ENCODE results near the gene SPTY2D1.
"Not testable (repeated sequence)": the region's sequence is repeated elsewhere in the genome, so short reads cannot be mapped to it uniquely, and the experiment has no call there.

The SPTY2D1 gene

GRCh38 chr11:18617688-18618341 lies 16.3 kb downstream of the SPTY2D1 start:
- no peak for DNase-seq

DNA sequence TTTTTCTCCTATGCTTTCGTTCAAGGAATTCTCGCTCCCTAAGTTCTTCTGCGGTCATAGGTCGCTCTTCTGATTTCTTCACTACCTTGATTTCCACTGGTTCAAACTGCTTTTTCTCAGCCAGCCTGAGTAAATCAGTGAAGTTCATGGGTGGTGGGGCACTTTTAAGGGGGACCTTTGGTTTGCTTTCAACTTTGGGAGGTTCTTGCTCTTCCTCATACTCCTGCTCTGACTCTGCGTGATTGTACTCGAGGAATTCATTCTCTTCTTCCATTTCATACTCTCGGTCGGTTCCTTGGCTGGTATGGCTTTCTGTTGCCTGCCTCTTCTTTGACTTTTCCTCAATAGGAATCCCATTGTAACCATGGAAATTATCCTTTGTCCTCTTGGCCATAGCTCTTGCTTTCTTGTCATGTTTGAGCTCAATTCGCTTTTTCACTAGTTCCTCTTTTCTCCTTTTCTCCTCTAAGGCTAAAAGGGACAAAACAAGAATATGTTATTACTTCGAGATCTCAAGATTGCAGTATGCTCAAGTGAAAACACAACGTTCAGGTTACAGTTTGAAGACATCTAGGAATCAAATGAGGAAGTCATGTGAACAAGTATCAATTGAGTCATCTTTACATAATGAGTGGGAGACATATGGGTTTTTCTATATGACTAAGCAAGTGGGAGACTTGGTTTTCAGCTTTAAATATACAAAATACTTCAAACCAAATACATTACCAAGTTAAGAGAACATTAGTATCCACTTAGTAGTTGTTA lies 18.3 kb downstream of the SPTY2D1 start:
- no peak for DNase-seq

- DNase-seq = no peak
Measured at GRCh38 chr11:18614667-18615066, 19.5 kb downstream of the SPTY2D1 start.

DNA sequence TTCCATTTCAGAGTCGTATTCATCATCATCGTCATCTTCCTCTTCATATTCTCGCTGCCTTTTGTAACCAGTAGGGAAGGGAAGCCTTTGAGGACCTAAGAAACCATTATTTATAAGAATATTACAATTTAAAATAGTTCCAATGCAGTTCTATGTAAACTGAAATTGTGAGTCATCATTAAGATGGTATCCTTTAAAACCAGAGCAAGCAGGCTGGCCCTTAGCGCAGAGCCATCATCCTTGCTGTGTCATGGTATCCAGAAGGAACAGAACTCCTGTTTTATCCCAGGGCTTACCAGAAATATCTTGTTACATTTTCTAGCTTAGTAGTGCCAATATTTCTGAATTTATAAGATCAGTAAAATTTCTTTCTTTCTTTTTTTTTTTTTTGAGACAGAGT lies 21.7 kb downstream of the SPTY2D1 start:
- no peak for DNase-seq

DNA sequence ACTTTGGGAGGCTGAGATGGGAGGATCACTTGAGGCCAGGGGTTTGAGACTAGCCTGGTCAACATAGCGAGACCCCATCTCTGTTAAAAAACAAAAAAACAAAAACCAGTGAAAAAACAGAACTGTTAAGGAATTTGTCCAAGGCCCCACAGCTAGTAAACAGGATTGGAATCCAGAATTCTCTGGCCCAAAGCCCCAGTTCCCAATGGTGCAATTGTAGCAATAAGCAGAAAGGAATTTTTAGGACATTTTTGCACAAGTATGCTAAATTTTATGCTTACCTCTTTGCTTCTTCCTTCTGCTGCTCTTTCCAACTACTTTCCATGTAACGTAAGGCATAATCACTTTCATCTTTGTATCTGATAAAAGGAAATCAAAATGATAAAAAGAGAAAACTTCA lies 22.9 kb downstream of the SPTY2D1 start:
- no peak for DNase-seq

DNA sequence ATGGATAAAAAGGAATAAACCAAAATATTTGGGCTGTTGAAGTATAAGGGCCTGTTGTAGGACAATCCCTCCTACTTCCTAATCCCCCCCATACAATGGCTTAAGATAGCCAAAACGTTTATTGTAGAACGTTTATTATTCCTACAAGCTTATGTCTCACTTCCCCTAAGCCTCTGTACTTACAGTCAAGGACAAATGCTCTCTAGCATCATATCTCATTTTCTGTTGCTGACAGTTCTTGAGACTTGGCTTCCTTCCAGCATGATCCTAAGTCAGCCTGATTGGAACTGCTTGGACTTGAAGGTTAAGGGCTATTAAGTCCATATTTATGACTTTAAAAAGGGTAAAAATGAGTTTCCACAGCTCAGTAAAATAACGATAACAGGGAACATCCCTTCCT lies 25.8 kb downstream of the SPTY2D1 start:
- no peak for DNase-seq

- no peak for DNase-seq
Measured at GRCh38 chr11:18600915-18601569, 33.1 kb downstream of the SPTY2D1 start.

- DNase-seq = no peak
Measured at GRCh38 chr11:18599739-18600230, 34.4 kb downstream of the SPTY2D1 start, which contains the start of gene MISFA. Gene MISFA (plus strand): TSS chr11:18599789. CDS start chr11:18599929, 140 bp downstream.

- no peak for DNase-seq
Measured at GRCh38 chr11:18594999-18595749, 39.0 kb downstream of the SPTY2D1 start.

GRCh38 chr11:18594088-18594487 lies 40.1 kb downstream of the SPTY2D1 start:
- DNase-seq = not testable (repeated sequence)

- no peak for DNase-seq
Measured at GRCh38 chr11:18590571-18590970, 43.6 kb downstream of the SPTY2D1 start.

GRCh38 chr11:18588297-18589252 lies 45.6 kb downstream of the SPTY2D1 start, which contains the start of gene UEVLD:
Gene UEVLD (minus strand): TSS chr11:18588734. CDS start chr11:18588654, 80 bp downstream.
- peak; percentile 66 to 95 for DNase-seq

DNA sequence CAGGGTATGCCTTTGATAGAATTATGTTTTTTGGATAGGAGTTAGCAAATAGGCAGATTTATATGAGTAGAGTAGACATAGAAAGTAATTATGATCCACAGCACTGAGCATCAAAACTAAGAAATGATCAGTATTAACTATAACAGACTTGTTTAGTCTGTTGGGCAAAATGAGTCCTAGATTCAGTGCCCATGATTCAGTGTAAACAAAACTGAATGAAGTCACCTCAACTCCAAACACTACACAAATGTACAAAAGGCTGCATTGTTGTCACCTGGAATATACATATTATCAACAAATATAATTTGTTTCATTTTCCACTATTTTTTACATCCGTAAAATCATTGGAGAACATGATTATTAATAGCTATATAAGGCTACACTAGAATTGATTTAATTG lies 52.3 kb downstream of the SPTY2D1 start:
- DNase-seq = no peak

- no peak for DNase-seq
Measured at GRCh38 chr11:18580113-18580766, 53.9 kb downstream of the SPTY2D1 start.

- no peak for DNase-seq
Measured at GRCh38 chr11:18578975-18579598, 55.1 kb downstream of the SPTY2D1 start.

GRCh38 chr11:18575361-18575760 lies 58.8 kb downstream of the SPTY2D1 start:
- DNase-seq = no peak

- DNase-seq = no peak
Measured at GRCh38 chr11:18567081-18567480, 67.1 kb downstream of the SPTY2D1 start.

- DNase-seq = no peak
Measured at GRCh38 chr11:18566406-18566805, 67.7 kb downstream of the SPTY2D1 start.

DNA sequence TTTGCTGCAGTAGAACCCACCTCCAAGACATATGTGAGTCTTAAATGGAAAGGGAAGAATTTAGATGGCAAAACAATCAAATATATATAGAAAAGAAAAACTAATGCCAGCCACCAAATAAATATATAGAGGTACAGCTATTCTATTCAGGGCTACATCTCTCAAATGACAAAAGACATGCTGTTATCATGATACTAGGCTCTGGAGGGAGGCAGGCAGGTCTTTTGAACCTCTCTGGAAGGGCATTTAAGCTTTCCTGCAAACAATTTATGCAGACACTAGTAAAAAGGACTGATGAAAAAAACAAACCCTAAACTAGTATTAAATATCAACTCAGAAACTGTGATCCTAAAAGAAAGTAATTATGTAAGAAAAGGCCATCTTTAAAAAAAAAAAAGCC lies 70.0 kb downstream of the SPTY2D1 start:
- DNase-seq = no peak

- no peak for DNase-seq
Measured at GRCh38 chr11:18563090-18563730, 70.9 kb downstream of the SPTY2D1 start.
